ENCODE measurements around the gene HCRTR1. TPM values are rescaled to one million over a fixed set of nuclear protein-coding genes. Genes with fewer than 3 reads are reported as not detected.

HCRTR1 gene
- polyA plus RNA-seq, 1 experiment: not detected

GRCh38 chr1:31664528-31664927, 47.0 kb downstream of the HCRTR1 start:
- CTCF ChIA-PET: interaction anchor here (0.7 to 6.5 kb wide), 9 partner anchors 39 to 299 kb away, joined by 3 to 52 read pairs (median 7); partner anchors contain the start of gene COL16A1
- DNase-seq (ENCODE audit: low read depth, low spot score): no peak
- POLR2A ChIA-PET: interaction anchor here (0.9 to 1.1 kb wide), 4 partner anchors 41 to 125 kb away, joined by 3 to 5 read pairs (median 3); no protein-coding TSS in a partner anchor
- Histone ChIP-seq H3K4me3 (ENCODE audit: low read depth, low read length) (no peak overlapping the region), H3K27ac (ENCODE audit: low read depth, low read length) (no peak overlapping the region), H3K27me3 (ENCODE audit: control insufficient read depth, insufficient read depth, low read length) (no peaks in the 10 kb centered on the region), H3K9me3 (ENCODE audit: control insufficient read depth, insufficient read depth, low read length) (no peaks in the 10 kb centered on the region)
- TF ChIP-seq CTCF (IDR thresholded peaks at IDR 0.05; ENCODE audit: low read depth, low read length): no peak

GRCh38 chr1:31665234-31665878, 47.9 kb downstream of the HCRTR1 start:
- no peaks in the 10 kb centered on the region for H3K27me3 ChIP-seq (ENCODE audit: control insufficient read depth, insufficient read depth, low read length)
- H3K9me3 ChIP-seq (ENCODE audit: control insufficient read depth, insufficient read depth, low read length): no peaks in the 10 kb centered on the region
- ChIA-PET CTCF (interaction anchor here (1.0 to 6.5 kb wide), 6 partner anchors 40 to 298 kb away, joined by 3 to 52 read pairs (median 6); no protein-coding TSS in a partner anchor), POLR2A (interaction anchor here (2.6 kb wide), 1 partner anchor 124 kb away, joined by 10 read pairs; no protein-coding TSS in a partner anchor)
- no peak overlapping the region for H3K4me3 ChIP-seq (ENCODE audit: low read depth, low read length)
- TF ChIP-seq CTCF (IDR thresholded peaks at IDR 0.05; ENCODE audit: low read depth, low read length): no peak
- no peak for DNase-seq (ENCODE audit: low read depth, low spot score)
- peak overlapping the region; percentile 11 for H3K27ac ChIP-seq (ENCODE audit: low read depth, low read length)

GRCh38 chr1:31666263-31666963, 48.9 kb downstream of the HCRTR1 start:
- ChIA-PET CTCF (interaction anchor here (1.0 to 6.5 kb wide), 5 partner anchors 39 to 123 kb away, joined by 3 to 52 read pairs (median 8); no protein-coding TSS in a partner anchor), POLR2A (interaction anchor here (2.6 kb wide), 1 partner anchor 123 kb away, joined by 10 read pairs; no protein-coding TSS in a partner anchor)
- H3K27me3 ChIP-seq (ENCODE audit: control insufficient read depth, insufficient read depth, low read length): no peaks in the 10 kb centered on the region
- peak overlapping the region; percentile 21 for H3K27ac ChIP-seq (ENCODE audit: low read depth, low read length)
- no peak for TF ChIP-seq CTCF (IDR thresholded peaks at IDR 0.05; ENCODE audit: low read depth, low read length)
- no peak for DNase-seq (ENCODE audit: low read depth, low spot score)
- H3K4me3 ChIP-seq (ENCODE audit: low read depth, low read length): no peak overlapping the region
- no peaks in the 10 kb centered on the region for H3K9me3 ChIP-seq (ENCODE audit: control insufficient read depth, insufficient read depth, low read length)

GRCh38 chr1:31667065-31667785, 49.7 kb downstream of the HCRTR1 start:
- no peak for TF ChIP-seq CTCF (IDR thresholded peaks at IDR 0.05; ENCODE audit: low read depth, low read length)
- Histone ChIP-seq H3K9me3 (ENCODE audit: control insufficient read depth, insufficient read depth, low read length) (no peaks in the 10 kb centered on the region), H3K27me3 (ENCODE audit: control insufficient read depth, insufficient read depth, low read length) (no peaks in the 10 kb centered on the region), H3K27ac (ENCODE audit: low read depth, low read length) (no peak overlapping the region), H3K4me3 (ENCODE audit: low read depth, low read length) (no peak overlapping the region)
- DNase-seq (ENCODE audit: low read depth, low spot score): no peak
- ChIA-PET POLR2A (interaction anchor here (2.6 kb wide), 1 partner anchor 122 kb away, joined by 10 read pairs; no protein-coding TSS in a partner anchor), CTCF (interaction anchor here (1.9 to 6.5 kb wide), 4 partner anchors 38 to 122 kb away, joined by 4 to 52 read pairs (median 14); no protein-coding TSS in a partner anchor)

All from AG04450 (cell line).